Activated CD4-positive, alpha-beta T cell treated with anti-CD3 and anti-CD28 coated beads for 36 hours (primary cell): ENCODE data around the gene MAP3K4. TPM values are rescaled to one million over a fixed set of nuclear protein-coding genes. Genes with fewer than 3 reads are reported as not detected.
A peak's percentile ranks its signal among the peaks of the same experiment; 100 is the strongest.

Experiments used
- ATAC-seq: fragments of 200-7000 bp; cut with Tn5 transposase; one replicate; pipeline ENCODE4 v1.10.0; 2021; ENCODE audit warnings: mild to moderate bottlenecking, moderate library complexity
- CTCF ChIA-PET: fragments of 350-600 bp; sonication (Branson Sonifier 250); formaldehyde crosslinking; loops from one replicate; lab custom pipeline; 2021; ENCODE audit warnings: antibody characterized with exemption; lab: Charles Lee
- POLR2A ChIA-PET: fragments of 350-600 bp; sonication (Branson Sonifier 250); formaldehyde crosslinking; loops from one replicate; lab custom pipeline; 2021; ENCODE audit warnings: antibody characterized with exemption, inconsistent platforms; lab: Charles Lee
- DNase-seq: peaks from one replicate; pipeline ENCODE4 v3.0.0-alpha.2; 2020
- H3K27ac Mint-ChIP-seq: one replicate; pipeline ENCODE4 v1.8.0; 2021; ENCODE audit warnings: mixed read lengths
- H3K27me3 Mint-ChIP-seq: one replicate; pipeline ENCODE4 v1.8.0; 2021; ENCODE audit warnings: mixed read lengths
- H3K36me3 Mint-ChIP-seq: one replicate; pipeline ENCODE4 v1.8.0; 2021; ENCODE audit warnings: low read depth, mixed read lengths
- H3K4me1 Mint-ChIP-seq: one replicate; pipeline ENCODE4 v1.8.0; 2021; ENCODE audit warnings: mixed read lengths
- H3K4me3 Mint-ChIP-seq: one replicate; pipeline ENCODE4 v1.8.0; 2021; ENCODE audit warnings: mild to moderate bottlenecking, moderate library complexity, mixed read lengths
- H3K9me3 Mint-ChIP-seq: one replicate; pipeline ENCODE4 v1.8.0; 2021; ENCODE audit warnings: low read depth, mixed read lengths
- intact Hi-C, 2 experiments: fragments of 100-400 bp; cut with DNase I in 1 of 2; cut with micrococcal nuclease in 1 of 2; formaldehyde crosslinking; loops; one replicate each; pipeline versions ENCODE4 v1.14.2 to v1.15.1; 2022 to 2024; cut with DNase I, micrococcal nuclease
- total RNA-seq, 2 experiments: library from RNA; stranded (reverse); gene quantifications; one replicate each; pipeline ENCODE4 v1.2.3, GENCODE V29; 2021

The MAP3K4 gene
- total RNA-seq, 2 experiments from 2014 or later, result 45.3 to 61.2 TPM

DNA sequence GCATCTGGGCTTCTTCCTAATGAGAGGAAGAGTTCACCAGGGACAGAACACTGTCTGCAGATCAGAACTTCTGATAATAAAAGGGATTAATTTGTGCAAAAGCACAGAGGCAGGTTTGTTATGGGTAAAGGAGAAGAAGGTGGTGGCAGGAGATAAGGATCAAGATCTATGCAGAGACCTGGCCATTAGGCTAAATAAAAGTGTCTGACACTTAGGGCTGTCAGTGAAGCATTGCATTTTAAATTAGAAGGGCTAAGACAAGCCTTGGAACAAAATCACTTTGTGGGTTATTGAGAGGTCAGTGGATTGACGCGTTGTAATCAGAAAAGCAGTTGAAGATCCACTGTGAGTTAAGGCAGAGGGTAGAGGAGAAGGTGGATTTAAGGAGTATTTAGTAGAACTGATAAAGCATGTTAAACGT, 76.8 kb downstream of the MAP3K4 start:
- Mint-ChIP-seq H3K27me3 (no peaks in the 10 kb centered on the region), H3K27ac (no peak overlapping the region), H3K4me1 (peaks cover 14% of the 10 kb centered on the region), H3K9me3 (no peaks in the 10 kb centered on the region), H3K4me3 (no peak overlapping the region), H3K36me3 (peaks cover 9% of the 10 kb centered on the region)
- ATAC-seq (no peak), DNase-seq (no peak)
- intact Hi-C loops, result no loop called here
- POLR2A ChIA-PET, result no interaction called here
- CTCF ChIA-PET, result no interaction called here

DNA sequence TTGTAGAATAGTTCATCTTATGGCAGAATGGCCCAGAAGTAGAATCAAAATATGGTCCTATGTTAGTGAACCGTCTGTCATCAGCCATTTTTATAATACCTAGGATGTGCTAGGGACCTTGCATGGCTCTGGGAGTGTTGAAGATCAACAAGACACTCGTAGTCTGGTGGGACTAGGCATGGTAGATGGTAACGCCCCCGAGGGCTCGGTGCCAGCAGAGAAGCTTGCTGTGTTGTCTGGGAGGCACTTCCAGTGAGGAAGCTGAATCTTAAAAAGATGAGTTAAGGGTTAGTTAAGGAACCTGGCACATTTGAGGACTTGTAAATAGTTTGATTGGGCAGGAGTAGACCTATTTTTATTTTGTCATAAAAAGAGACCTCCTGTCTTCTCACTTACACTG, 82.4 kb downstream of the MAP3K4 start:
- Mint-ChIP-seq H3K4me3 (no peak overlapping the region), H3K36me3 (peaks cover 22% of the 10 kb centered on the region), H3K27me3 (no peaks in the 10 kb centered on the region), H3K27ac (no peak overlapping the region), H3K4me1 (peaks cover 8% of the 10 kb centered on the region), H3K9me3 (no peaks in the 10 kb centered on the region)
- DNase-seq (no peak), ATAC-seq (no peak)
- intact Hi-C loops, result no loop called here
- ChIA-PET CTCF (no interaction called here), POLR2A (no interaction called here)

DNA sequence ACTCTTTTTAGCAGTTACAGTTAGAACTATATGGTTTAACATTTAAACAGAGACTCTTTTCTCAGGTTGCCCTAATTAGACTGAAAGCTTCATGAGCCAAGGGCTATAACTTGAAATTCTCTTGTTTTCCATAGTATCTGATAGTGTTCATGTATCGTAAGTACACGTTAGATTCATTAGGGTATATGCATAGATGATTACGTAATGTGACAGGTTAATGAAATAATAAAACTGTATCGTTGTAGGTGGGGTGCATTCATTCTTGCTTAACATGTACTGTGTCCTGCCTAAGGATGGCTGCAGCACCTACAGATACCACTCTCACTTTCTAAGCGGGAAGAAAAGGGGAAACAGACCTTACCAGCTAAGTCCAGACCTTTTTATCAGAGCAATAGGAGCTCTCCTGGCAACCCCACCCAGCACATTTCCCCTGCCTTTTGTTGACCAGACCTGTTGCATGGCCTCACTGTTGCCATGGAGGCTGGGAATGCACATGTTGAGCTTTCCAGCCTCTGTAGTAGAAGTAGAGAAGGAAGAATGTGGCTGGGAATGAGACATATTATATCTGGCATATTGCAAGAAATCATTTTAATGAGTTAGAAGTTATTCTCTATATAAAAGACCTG, 83.0 kb downstream of the MAP3K4 start:
- ChIA-PET CTCF (interaction anchor here (1.5 kb wide), 1 partner anchor 11 kb away, joined by 5 read pairs; no protein-coding TSS in a partner anchor), POLR2A (no interaction called here)
- Mint-ChIP-seq H3K9me3 (no peaks in the 10 kb centered on the region), H3K36me3 (peaks cover 25% of the 10 kb centered on the region), H3K4me3 (no peak overlapping the region), H3K27me3 (no peaks in the 10 kb centered on the region), H3K4me1 (peaks cover 8% of the 10 kb centered on the region), H3K27ac (peak overlapping the region; percentile 13)
- ATAC-seq (no peak), DNase-seq (no peak)
- intact Hi-C loops, result no loop called here

DNA sequence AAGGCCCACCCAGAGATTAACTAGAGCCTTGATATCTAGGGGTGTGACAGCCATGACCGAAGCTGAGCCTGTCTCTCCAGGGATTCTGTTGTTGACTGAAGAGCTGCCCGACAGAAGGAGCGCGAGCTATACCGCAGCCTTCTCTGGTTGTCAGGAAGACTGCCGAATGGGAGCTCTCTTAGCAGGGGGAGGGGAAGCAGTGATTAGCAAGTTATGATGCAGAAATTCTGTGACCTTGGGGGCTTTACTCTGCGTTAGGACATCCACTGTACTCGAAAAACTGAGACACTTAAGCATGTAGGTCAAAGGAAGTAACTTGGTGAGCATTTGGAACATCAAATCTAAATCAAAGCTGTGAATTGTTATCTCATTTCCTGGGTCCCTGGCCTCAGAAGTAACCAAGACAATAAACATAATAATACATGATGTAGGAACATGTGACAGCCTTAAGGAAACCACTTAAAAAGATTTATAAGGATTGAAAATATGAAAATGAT, 84.7 kb downstream of the MAP3K4 start:
- DNase-seq (no peak), ATAC-seq (no peak)
- ChIA-PET POLR2A (interaction anchor here (0.6 kb wide), 1 partner anchor 197 kb away, joined by 4 read pairs; the partner anchor contains the start of gene AGPAT4), CTCF (interaction anchor here (0.7 to 1.5 kb wide), 2 partner anchors 10 to 53 kb away, joined by 3 to 5 read pairs; no protein-coding TSS in a partner anchor)
- peaks cover 8% of the 10 kb centered on the region for H3K4me1 Mint-ChIP-seq
- intact Hi-C loops, result no loop called here
- no peak overlapping the region for H3K4me3 Mint-ChIP-seq
- H3K36me3 Mint-ChIP-seq, result peaks cover 29% of the 10 kb centered on the region
- no peaks in the 10 kb centered on the region for H3K9me3 Mint-ChIP-seq
- H3K27ac Mint-ChIP-seq, result no peak overlapping the region
- H3K27me3 Mint-ChIP-seq, result no peaks in the 10 kb centered on the region

DNA sequence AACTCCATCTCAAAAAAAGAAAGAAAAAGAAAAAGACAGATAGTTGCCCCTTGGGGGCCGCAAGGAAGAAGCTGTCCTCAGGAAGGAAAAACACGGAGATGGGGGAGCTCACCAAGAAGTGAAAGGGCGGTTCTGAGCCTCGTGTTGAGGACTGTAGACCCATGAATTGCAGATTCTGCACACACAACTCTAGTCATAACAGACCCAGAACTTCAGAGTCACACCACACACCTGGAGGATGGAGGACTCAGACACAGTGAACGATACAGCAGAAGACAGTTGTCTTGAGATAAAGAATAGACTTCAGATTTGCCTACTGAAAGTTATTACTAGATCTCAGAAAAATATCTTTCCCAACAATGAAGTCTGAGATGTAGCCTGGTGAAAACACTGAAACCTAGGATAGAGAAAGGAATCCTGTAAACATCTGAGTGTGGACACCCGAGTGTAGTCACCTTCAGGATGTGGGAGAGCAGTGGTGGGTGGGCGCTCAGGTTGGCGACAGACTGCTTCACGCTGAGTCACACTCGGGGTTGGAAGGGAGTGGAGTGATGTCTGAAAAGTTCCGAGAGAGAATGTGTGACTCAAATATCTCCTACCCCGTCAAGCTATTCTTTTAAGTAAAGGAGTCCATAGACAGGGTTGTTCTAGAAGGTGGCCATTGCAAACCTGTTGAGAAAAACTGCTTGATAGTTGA, 88.1 kb downstream of the MAP3K4 start:
- POLR2A ChIA-PET, result interaction anchor here (1.0 kb wide), 1 partner anchor 37 kb away, joined by 4 read pairs; no protein-coding TSS in a partner anchor
- H3K27me3 Mint-ChIP-seq, result no peaks in the 10 kb centered on the region
- ATAC-seq (peak; percentile 91), DNase-seq (peak; percentile 84)
- peaks cover 6% of the 10 kb centered on the region for H3K4me1 Mint-ChIP-seq
- H3K36me3 Mint-ChIP-seq, result peaks cover 17% of the 10 kb centered on the region
- no peak overlapping the region for H3K27ac Mint-ChIP-seq
- peak overlapping the region; percentile 29 for H3K4me3 Mint-ChIP-seq
- intact Hi-C loops, result loop anchor here (1.0 to 10.0 kb wide), 3 partner anchors 85 to 148 kb away; partner anchors contain the start of gene MAP3K4 (in 2 of the 2)
- CTCF ChIA-PET, result interaction anchor here (0.5 to 1.3 kb wide), 2 partner anchors 18 to 412 kb away, joined by 3 read pairs; no protein-coding TSS in a partner anchor
- H3K9me3 Mint-ChIP-seq, result no peaks in the 10 kb centered on the region

DNA sequence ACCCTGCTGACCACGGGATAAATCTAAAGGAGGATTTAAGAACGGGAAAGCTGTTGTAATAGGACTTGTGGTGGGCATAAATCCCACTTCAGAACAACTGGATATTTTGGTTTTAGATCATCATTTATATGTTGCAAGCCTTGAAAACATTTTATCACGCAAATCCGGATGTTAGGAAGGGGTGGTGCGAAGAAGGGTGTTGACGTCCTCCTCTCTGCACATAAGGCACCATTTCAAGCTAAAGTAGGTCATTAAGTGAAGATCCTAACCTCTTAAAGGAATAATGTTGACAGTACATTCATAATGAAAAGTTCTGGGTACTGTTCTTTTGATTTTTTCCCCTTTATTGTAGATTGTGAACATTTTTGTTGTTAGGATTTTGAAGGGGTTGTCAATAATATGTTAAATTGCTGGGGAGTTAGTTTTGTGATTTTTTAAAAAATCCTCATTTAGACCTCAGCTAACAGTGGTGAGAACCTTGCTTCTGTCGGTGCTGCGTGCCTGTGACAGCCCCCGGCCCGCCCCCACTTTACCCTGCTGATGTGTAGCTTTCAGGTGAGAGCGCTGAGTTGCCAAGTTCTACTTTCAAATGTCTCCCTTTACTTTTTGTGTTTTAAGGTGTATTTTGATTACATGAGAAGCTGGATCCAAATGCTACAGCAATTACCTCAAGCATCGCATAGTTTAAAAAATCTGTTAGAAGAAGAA, 88.8 kb downstream of the MAP3K4 start:
- peak; percentile 15 for DNase-seq
- CTCF ChIA-PET, result interaction anchor here (0.5 to 1.3 kb wide), 2 partner anchors 19 to 411 kb away, joined by 3 read pairs; no protein-coding TSS in a partner anchor
- Mint-ChIP-seq H3K27ac (no peak overlapping the region), H3K4me3 (peak overlapping the region; percentile 18), H3K36me3 (peaks cover 20% of the 10 kb centered on the region), H3K9me3 (no peaks in the 10 kb centered on the region), H3K4me1 (peaks cover 8% of the 10 kb centered on the region), H3K27me3 (no peaks in the 10 kb centered on the region)
- no peak for ATAC-seq
- POLR2A ChIA-PET, result no interaction called here
- intact Hi-C loops, result loop anchor here (1.0 to 10.0 kb wide), 3 partner anchors 86 to 147 kb away; partner anchors contain the start of gene MAP3K4 (in 2 of the 2)

DNA sequence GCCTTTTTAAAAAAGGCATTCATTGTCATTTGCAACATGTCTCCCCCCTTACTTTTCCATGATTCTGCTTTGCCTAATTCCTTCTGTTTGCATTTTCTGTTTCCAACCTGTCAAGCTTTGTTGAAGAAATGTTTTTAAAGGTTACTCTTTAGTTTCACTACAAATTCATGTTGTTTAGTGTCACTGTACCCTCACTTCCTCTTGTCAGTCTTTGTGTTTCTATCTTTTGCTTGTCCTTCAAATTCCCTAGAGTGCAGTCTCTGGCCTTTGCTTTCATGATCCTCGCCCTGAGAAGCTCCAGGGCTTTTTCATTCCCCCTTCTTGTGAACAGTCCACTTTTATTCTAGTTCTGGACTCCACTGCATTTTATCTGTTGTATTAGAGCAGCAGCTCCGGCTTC, 90.6 kb downstream of the MAP3K4 start:
- ATAC-seq (no peak), DNase-seq (no peak)
- Mint-ChIP-seq H3K4me1 (peaks cover 11% of the 10 kb centered on the region), H3K9me3 (no peaks in the 10 kb centered on the region), H3K4me3 (no peak overlapping the region), H3K36me3 (peaks cover 34% of the 10 kb centered on the region), H3K27ac (no peak overlapping the region), H3K27me3 (no peaks in the 10 kb centered on the region)
- ChIA-PET CTCF (no interaction called here), POLR2A (no interaction called here)
- intact Hi-C loops, result loop anchor here (5.0 to 10.0 kb wide), 2 partner anchors 87 to 145 kb away; partner anchors contain the start of gene MAP3K4 (in 1 of the 2)

DNA sequence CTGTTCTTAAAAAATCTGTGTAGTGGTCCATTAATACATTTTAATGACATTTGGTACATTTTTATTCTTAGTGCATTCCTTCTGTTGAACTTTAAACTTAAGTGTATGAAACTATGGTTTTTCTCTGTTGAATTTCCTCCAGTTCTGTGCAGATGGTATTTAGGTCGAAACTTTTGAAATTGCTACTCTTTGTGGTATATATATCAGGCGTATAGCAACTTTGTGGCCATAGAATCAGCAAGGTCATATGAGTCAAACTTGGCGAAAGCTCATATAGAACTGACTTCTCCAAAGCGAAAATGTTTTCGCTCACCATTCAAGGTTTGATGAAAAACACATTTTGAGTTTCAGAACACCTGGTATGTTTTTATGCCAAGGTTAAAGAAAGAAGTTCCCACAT, 93.7 kb downstream of the MAP3K4 start:
- Mint-ChIP-seq H3K9me3 (no peaks in the 10 kb centered on the region), H3K4me1 (peaks cover 11% of the 10 kb centered on the region), H3K4me3 (no peak overlapping the region), H3K27ac (no peak overlapping the region), H3K27me3 (no peaks in the 10 kb centered on the region), H3K36me3 (peaks cover 42% of the 10 kb centered on the region)
- ChIA-PET CTCF (interaction anchor here (1.2 to 1.4 kb wide), 2 partner anchors 10 to 18 kb away, joined by 3 to 5 read pairs; no protein-coding TSS in a partner anchor), POLR2A (no interaction called here)
- ATAC-seq (peak; percentile 90), DNase-seq (no peak)
- intact Hi-C loops, result loop anchor here in 1 of 2 experiments (10.0 kb wide), 1 partner anchor 90 kb away; the partner anchor contains the start of gene MAP3K4

DNA sequence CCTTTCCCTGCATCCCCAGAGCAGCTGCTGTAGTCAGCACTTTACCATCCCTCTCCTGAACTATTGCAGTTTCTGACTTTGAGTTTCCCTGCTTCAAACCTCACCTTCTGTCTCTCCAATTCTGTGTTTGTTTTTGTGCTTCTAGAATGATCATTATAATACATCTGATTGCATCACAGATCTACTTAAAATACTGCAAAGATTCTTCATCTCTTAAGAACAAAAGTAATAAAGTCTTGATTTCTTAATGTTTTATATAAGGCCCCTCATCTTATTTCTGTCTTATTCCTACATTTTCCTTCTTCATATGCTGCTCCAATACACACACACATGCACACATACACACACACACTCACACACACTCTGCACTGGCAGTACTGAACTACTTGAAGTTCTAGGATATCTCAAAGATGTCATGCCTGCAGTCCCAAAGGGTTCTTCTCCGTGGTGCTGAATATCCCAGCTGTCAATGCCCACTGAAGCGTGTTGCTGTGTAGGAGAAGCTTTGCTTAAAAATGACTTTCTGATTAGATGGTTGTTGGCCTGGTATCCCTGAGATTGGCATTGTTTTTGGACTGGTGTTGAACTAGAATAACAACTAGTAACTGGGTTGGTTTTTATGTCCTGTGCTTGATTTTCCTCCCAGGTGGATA, 97.2 kb downstream of the MAP3K4 start:
- Mint-ChIP-seq H3K27ac (no peak overlapping the region), H3K9me3 (no peaks in the 10 kb centered on the region), H3K36me3 (peaks cover 52% of the 10 kb centered on the region), H3K27me3 (no peaks in the 10 kb centered on the region), H3K4me3 (no peak overlapping the region), H3K4me1 (peaks cover 16% of the 10 kb centered on the region)
- ATAC-seq (no peak), DNase-seq (no peak)
- intact Hi-C loops, result loop anchor here in 1 of 2 experiments (10.0 kb wide), 1 partner anchor 94 kb away; the partner anchor contains the start of gene MAP3K4
- ChIA-PET POLR2A (no interaction called here), CTCF (interaction anchor here (0.6 kb wide), 1 partner anchor 555 kb away, joined by 3 read pairs; no protein-coding TSS in a partner anchor)

DNA sequence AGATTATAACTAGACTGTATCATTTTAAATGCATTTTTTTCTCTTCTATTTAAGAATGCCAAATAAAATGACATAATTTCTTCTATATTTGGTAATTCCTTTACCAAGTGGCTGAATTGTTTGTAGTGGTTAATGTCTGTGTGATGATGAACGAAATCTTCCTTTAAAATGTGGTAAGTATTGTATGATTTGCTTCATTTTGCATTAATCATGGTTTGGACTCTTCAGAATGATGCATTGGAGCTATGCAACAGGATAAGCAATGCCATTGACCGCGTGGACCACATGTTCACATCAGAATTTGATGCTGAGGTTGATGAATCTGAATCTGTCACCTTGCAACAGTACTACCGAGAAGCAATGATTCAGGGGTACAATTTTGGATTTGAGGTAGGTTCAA, 99.6 kb downstream of the MAP3K4 start:
- intact Hi-C loops, result no loop called here
- no peak for ATAC-seq
- no peak for DNase-seq
- Mint-ChIP-seq H3K4me1 (peaks cover 5% of the 10 kb centered on the region), H3K27me3 (no peaks in the 10 kb centered on the region), H3K9me3 (no peaks in the 10 kb centered on the region), H3K4me3 (no peak overlapping the region), H3K36me3 (peaks cover 49% of the 10 kb centered on the region), H3K27ac (no peak overlapping the region)
- ChIA-PET POLR2A (no interaction called here), CTCF (no interaction called here)
